GM21526 (cell line): ENCODE results near the gene TAGLN2.
"Not testable (repeated sequence)": the region's sequence is repeated elsewhere in the genome, so short reads cannot be mapped to it uniquely, and the experiment has no call there.

Experiments
- ATAC-seq: cut with Tn5 transposase; IDR thresholded peaks from one replicate; pipeline ENCODE4 v1.9.1; 2021; ENCODE audit warnings: moderate library complexity; ENCODE audit not compliant: unreplicated experiment, low FRiP score

Gene TAGLN2

DNA sequence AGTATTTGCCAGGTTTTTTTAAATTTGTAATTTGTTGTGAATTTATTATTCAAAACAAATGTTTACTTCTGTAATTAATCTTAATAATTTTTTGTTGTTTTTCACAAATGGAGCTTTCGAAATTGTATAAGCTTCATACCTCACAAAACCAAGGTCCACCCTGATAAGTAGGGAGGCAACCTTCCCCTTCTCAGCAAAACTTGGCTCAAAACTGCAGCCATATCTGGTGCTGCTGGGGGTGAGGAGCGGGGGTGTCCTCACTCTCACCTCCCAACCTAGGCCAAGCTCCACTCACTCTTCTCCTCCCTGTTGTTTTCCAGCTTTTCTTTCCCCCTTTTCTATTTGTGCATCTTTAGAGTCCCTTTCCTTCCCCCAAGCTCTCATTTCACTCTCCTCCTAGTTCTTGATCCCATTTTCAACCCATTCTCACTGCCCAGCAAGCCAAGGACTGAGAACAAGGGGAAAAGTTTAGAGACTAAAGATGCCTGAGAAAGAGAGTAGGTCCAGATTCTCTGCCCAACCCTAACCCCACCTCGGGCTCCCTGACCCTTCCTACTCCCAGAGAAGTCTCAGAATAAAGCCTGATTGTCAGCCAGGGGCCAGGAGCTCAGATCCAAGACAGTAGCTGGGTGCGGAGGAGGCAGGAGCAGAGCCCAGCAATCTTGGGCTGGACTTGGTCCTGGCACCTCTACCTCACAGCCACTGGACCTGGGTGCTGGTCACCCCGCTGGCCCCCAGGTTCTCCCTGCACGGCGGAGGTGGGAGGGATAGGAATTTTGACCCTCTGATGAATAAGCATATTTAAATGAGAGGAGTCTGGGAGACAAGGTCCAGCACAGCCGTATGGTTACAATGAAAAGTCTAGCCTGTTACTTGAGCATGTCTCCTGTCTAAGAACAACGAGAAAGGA, 17.0 kb downstream of the TAGLN2 start:
- ATAC-seq: no peak

DNA sequence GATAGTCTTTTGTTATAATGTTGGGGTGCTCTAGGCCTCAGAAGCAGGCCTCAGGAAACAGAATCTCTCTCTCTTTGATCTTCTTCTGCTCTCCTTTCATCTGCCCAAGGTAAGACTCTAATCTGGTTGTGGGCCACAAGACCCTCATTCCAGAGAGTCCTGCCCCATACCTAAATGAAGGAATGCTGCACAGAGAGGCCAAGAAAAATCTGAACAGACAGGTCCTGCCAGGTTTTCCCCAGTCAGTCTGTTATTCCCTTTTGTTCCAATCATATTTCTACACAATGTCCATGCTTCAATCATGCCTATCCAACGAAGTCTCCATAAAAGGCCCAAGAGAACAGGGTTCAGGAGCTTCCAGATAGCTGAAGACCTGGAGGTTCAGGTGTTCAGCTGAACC, 18.3 kb downstream of the TAGLN2 start:
- ATAC-seq: no peak

DNA sequence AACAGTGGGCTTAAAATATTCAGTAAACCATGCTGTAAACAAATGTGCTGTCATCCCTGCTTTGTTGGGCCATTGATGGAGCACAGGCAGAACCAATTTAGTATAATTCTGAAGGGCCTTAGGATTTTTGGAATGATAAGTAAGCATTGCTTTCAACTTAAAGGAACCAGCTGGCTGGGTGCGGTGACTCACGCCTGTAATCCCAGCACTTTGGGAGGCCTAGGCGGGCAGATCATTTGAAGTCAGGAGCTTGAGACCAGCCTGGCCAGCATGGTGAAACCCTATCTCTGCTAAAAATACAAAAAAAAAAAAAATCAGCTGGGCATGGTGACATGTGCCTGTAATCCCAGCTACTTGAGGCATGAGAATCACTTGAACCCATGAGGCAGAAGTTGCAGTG, 21.3 kb downstream of the TAGLN2 start:
- not testable (repeated sequence) for ATAC-seq

DNA sequence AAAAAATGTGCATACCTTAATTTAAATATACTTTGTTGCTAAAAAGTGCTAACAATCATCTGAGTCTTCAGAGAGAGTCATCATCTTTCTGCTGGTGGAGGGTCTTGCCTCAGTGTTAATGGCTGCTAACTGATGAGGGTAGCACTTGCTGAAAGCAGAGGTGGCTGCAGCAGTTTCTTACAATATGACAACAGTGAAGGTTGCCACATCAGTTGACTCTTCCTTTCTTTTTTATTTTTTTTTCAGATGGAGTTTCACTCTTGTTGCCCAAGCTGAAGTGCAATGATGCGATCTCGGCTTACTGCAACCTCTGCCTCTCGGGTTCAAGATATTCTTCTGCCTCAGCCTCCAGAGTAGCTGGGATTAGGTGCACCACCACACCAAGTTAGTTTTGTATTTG, 22.8 kb downstream of the TAGLN2 start:
- ATAC-seq: no peak

DNA sequence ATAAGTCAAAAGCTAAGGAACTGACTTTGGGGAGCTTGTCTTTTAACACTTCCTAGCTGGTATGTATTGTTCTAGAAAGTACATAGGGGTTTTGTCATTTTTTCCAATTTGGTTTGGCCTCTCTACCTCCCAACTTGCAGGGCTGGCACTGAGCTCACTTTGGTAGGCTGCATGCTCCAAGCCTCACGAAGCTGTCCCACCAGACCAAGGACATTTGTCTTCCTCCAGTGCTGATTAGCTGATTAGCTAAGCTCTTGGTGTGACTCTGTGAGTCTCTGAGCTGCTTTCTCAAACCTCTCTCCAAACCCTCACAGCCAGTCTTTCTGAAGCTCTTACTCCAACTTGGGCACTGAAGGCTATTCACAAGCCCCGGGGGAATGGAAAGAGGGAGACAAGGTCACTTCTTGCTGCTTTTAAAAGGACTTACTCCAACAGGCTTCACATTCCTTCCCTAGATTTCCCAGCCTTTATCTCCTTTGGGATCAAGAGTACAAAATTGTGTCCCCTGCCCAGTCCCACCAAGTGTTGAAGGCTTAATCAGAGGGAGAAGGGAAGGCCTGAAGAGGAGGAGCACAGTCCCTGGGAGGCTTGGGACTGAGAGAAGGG, 24.4 kb downstream of the TAGLN2 start:
- no peak for ATAC-seq

DNA sequence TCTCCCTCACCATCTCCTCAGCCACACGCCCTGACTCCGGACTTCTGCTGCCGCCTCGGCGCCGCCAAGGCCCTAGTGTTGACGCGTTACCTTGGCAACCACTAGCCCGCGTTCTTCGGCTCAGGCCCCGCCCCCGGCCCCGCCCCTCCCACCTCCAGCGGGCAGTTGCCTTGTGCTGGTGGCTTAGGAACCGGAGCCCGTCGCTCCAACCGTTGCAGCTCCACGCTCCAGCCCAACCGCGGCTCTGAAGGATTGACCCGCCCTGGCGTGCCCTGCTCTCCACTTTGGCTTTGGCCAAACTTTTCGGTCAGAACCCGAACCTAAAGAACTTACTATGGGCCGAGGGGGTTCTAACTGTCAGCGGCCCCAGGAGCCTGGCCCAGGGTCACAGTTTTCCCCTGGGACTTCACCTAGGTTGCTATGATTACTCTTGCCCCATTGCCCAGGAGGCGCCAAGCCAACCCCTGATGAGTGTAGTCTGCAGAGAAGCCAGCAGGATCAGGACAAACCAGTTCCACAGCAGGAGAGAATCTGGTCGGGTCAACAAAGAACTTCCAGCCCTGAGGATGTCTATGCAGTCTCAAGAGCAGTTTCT, 25.1 kb downstream of the TAGLN2 start, which contains the start of gene CFAP45:
TSS of gene CFAP45 (minus strand) at position 80 of the 595 bp plus-strand sequence. CDS start at position 13, 67 bp downstream.
- no peak for ATAC-seq

DNA sequence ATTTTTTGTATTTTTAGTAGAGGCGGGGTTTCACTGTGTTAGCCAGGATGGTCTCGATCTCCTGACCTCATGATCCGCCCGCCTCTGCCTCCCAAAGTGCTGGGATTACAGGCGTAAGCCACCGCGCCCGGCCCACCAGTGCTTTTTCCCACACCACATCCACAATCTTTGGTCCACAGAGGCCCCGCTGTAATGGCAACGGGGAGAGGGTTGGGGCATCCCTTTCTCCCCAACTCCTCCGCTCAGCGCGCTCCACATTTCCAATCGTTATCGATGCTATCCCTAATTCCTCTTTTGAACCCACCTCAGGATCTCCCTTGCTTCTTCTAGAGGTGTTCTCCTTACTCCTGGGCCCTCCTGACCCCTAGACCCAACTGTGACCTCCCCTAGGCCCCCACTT, 25.7 kb downstream of the TAGLN2 start:
- ATAC-seq: not testable (repeated sequence)

DNA sequence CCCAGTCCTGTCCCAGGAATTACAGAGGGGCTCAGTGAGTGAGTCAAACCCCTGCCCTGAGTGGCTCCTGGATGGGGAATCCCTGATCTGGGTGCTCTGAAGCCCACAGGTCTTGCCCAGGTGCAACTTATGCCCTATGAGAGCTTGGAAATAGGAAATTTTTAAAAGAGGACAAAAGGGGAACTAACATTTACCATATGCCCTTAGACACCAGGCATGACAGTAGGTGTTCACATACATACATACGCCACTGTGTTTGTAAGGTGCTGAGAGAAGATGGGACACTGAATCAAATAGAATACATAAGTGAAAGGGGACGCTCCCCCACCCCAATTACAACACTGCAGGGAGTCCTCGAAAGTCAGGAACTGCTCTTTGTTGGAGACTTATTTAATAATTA, 26.8 kb downstream of the TAGLN2 start:
- ATAC-seq: no peak

DNA sequence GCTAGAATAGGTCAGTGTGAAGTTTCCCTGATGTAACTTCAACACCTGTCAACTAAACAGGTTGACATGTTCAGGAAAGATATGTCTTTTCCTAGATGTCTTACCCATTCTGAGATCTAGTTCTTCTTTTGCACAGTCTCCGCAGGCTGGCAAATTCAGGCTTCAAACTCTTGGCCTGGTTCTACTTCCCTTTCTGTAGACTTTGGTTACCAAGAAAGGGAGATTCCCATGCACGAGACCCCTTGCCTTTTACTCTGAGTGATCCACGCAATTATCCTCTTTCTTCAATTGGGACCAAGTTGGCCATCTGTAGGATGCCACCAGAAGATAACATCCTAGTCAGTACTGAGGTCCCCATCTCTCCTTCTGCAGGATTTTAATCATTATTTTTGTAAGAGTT, 27.3 kb downstream of the TAGLN2 start:
- ATAC-seq: no peak

DNA sequence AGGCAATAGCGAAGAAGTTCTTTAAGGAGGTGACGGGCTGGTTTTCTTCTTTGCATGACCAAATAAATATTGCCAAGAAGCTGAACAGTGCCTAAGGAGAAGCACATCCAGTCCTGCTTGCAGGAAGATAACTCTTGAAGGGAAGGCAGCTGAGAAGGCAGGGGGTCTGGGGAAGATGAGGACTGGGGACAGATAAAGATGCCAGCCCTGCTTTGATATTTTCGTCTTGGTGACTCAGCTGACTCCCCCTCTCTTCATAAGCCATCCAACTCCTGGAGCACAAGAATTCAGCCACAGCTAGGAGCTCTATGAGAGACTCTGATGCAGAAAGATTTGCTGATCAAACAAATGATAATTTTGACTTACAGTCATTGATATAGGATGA, 28.8 kb downstream of the TAGLN2 start:
- ATAC-seq: no peak

DNA sequence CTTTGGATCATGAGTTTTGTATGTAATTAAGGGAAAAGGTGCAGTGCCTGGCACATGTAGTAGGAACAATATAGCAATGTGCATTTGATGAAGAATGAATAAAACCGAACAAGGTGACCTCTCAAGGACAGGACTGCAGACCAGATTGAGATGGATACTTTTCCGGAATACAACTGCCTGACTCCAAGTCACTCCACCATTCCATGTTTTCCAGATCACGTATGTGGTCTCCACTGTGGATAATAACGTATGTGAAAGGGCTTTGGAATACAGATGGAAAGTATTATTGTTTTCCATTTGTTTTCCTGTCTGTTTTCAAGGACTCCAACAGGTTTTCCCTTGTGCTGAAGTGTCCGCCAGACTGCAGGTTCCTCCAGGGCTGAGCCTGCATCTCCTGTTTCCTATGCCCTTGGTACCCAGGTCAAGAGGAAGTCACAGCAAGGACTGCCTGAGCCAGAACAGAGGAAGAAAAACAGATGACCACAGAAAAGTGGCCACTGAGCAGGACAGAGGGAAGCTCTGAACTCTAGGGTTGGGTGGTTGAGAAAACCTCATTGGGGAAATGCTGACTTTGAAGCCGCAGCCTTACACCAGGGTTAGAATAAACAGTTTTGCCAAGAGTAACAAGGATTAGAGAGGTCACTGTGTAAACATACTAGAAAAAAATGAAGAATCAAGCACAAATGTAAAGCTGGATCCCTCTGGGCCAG, 29.3 kb downstream of the TAGLN2 start:
- no peak for ATAC-seq

DNA sequence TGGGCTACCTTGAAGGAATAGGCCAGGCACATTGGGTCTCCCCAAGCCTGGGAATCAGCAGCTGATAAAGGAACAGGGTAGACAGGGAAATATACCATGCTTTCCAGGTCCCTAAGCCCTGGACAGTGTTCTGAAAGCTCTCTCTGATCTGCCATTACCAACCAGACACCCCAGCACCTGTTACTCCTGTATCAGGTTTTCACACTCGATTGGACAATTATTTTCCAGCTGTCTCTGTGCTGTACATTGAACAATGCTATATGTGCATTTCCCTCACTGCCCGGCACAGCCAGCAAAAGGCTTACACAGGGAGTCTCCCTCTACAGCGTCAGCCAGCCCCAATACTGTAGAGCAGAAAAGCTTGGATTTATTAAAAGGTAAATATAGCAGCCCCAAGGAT, 30.0 kb downstream of the TAGLN2 start:
- no peak for ATAC-seq

DNA sequence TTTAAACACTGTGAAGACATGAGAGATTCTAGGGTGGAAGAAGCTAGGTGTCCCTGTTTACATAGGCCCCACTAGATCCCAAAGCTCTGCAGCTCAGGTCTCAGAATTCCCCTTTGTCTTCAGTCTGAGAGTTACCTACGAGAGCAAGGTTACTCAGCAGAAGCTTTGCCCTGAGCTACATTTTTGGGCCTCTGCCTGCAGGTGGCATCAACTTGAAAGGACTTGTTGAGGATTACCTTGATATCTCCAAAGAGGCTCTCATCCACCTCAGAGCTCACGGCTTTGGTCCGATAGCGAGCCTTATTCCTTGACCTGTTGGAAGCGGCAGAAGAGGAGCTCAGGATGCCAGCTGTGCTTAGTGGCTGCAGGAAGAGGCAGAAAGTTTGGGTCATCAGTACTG, 32.4 kb downstream of the TAGLN2 start:
- ATAC-seq: no peak

DNA sequence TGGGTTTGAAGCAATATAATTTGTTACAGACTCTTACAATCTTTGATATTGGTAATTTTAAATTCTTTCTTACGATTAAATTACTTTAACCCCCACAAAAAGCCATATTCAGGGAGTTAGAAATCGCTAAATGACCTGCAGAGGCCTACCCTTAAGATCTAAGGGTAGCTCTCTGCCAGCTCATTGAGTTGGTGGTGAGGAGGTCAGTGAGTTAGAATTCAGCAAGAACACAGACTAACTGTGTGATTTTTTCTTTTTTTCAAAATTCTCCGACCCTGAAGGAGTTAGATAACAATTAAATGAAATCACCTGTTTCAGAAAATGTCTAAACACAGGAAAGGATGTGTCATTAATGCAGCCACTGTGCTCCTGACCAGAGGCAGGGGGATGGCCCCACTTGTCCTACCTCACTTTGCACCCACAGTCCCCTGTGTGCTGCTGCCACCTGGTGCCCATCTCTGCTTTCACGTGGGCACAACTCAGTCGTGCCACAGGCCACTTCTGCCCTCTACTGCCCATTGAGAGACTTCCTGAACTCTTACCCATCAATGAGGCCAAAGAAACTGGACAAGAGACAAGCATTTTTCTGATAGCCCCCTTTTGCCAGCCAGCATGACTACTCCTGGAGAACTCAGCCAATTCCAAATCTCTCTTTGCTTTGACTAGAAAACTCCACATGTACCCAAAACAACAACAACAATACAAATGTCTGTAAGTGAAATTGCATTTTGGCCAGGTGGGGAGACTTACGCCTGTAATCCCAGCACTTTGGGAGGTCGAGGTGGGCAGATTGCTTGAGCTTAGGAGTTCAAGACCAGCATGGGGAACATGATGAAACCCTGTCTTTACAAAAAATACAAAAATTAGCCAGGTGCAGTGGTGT, 33.8 kb downstream of the TAGLN2 start:
- peak; percentile 59 for ATAC-seq

DNA sequence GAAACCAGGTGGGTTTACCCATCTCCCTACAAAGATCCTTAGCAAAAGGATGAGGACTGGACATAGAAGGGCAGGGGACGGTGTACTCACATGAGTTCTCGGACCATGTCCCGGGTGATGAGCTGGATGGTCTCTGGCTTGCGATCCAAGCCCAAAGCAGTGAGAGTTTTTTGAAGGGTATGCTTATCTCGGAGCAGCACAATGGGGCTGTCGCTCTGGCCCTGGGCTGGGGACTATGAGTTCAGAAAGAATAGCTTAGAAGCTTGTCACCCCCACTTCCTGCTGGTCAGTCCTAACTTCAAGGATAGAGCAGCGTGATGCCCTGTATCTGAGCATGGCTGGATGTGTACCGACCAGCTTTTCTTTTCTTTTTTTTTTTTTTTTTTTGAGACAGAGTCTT, 34.9 kb downstream of the TAGLN2 start:
- no peak for ATAC-seq

DNA sequence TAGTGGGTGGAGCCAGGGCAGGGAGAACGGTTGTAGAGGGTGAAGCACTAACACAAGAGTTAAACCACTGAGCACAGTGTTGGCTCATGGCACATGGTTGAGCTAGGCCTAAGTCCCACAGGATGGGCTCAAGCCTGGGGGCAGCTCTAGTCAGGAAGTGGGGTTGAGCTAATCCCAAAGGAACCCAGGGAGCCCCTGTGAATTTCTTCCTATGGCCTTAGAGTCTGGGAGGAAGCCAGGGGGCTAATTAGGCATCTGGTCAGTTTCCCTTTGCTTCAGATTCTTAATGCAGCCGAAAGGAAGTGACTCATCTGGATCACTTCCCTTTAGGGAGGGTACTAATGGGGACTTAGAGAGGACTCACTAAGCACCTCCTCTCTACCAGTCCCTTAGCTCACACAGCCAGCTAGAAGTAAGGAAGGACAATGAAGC, 35.5 kb downstream of the TAGLN2 start:
- ATAC-seq: peak; percentile 91

DNA sequence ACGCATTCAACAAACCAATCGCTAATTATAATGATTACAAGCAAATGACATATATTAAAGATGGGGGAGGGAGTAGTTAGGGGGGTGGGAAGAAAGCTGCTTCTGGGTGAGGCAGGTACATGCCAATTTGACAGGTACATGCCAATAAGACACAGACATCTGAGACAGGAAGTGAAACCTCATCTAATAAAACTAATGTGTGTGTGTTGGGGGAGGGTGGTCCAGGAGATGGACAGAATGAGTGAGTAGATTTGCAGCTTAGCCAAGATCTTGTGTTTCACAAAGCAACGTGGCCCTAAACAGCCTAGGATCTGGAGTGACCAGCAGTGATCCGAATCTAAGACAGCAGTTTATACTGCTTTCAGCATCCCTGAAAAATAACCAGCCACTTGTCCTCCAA, 36.1 kb downstream of the TAGLN2 start:
- ATAC-seq: no peak

DNA sequence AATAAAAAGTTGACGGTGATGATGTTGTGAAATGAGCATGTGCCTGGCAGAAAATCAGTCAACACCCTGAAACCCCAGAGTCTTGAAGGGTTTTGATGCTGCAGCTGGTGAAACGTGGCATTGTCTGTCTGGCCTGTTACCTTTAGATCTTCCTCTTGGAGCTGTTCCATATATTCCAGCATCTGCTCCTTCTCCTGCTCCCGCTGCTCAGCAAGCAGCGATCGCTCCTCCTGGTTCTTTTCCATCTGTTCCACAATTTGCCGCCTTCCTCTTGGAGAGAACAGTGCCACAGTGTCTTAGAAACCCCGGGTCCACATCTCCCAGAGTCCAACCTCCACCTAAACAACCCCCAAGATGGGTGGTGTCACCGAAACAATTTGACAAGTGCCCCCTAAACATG, 41.0 kb downstream of the TAGLN2 start:
- ATAC-seq: no peak

DNA sequence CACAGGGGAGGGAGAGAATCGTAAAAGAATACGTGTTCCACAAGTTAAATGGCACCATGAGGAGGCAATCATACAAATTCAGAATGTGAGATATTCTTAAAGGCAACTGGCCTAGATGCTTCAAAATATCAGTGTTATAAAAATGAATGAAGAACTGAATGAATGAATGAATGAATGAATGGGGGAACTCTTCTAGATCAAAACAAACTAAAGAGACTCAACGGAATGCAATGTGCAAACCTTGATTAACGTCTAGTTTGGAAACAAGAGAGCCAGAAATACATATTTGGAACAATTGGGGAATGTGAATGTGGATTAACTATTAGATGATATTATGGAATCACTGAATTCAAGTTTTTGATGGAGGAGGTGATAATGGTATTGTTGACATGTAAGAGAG, 42.2 kb downstream of the TAGLN2 start:
- no peak for ATAC-seq

DNA sequence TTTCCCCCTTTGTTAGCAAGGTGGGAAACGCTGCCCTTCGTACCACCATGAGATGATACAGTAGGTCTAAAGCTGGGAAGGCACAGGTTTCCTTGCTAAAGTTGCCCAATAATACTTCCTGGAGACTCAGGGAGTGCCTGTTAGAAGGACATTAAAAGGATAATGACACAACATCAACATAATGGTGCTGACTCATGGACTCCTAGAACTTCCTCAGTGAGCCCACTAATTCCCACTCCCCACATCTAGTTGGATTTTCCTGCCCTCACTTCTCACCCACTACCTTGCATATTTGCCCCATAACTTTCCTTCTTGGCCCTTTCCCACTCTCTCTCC, 42.8 kb downstream of the TAGLN2 start:
- ATAC-seq: no peak
